HG03280 (cell line): Measurements from ENCODE around the gene TOGARAM2.

Source experiments
- ATAC-seq: cut with Tn5 transposase; IDR thresholded peaks from one replicate; pipeline ENCODE4 v1.9.1; 2021; ENCODE audit warnings: mild to moderate bottlenecking, moderate library complexity; ENCODE audit not compliant: unreplicated experiment

Gene TOGARAM2

DNA sequence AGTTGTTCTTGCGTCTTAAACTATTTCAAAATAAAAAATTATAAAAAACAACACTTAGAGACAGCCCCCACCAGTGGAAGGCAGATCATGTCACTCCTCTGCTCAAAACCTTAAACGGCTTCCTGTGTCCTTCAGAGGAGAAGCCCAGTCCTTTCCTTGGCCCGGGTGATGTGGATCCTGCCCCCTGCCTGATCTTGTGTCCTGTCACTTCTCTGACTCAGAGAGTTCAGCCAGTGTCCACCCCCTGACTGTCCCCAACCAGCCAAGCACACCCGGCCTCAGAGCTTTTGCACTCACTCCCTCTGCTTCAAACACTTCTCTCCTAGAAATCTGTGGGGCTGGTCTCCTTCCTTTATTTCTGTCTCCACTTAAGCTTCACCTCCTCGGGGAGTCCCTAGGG lies 35.4 kb downstream of the TOGARAM2 start:
- no peak for ATAC-seq

- ATAC-seq = no peak
Observed at GRCh38 chr2:29017716-29018435, 36.8 kb downstream of the TOGARAM2 start.

DNA sequence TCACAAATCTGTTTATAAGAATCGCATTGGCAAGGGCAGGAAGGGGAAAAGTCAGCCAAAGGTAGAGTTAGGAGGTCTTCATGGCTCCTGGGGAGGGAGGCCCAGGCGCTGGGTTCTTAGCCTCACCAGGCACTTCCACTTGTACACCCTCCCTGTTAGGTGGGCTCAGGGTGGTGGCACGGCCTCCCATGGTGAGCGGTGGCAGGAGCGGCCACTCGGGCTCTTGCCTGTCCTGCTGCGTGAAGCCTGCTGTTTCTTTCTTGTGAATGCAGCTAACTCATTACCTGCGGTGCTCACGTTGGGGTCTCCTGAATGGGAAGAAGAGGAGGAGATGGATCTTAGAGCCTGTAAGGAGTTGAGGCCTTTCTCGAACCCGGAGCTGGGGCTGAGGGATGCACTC lies 40.8 kb downstream of the TOGARAM2 start:
- no peak for ATAC-seq

GRCh38 chr2:29022679-29023078 lies 41.6 kb downstream of the TOGARAM2 start:
- no peak for ATAC-seq

DNA sequence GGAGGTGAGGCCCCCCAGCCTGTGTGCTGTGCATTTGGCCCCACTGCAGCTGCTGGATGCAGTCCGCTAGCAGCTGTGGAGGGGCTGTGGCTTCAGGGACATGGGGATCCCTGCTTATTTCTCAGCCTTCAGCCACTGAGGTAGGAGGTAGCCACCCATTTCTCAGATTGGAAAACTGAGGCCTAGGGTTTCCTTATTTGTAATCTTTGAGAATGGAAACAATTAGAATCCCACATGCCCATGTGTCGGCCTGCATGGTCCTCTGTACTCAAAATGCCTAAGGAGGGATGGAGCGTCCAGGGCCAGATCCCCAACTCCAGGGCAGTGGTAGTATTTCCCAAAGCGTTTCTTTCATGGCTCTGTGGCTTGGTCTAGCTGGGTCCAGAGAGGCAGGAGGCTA lies 42.1 kb downstream of the TOGARAM2 start:
- ATAC-seq = no peak

DNA sequence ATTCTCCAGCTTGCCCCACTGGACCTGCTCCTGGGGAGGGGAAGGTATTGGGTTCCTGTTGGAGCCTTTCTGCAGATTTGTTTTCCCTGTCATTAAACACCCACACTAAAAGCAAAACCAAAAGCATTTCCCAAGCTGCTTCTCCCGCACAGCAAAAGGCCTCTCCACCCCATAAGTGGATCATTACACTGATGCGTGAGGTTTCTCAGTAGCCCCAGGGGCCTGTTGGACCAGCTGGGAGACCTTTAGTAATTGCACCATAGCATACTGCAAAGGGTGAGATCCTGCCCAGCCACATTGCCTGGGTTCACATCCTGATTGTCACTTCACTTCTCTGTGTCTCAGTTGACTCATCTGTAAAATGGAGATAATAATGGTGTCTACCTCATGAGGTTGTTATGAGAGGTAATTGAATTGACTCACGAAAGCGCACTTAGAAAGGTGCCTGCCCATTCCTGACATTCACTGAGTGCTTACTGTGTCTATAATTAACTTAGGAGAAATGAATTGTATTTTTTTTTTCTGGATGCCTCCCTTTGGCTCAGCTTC lies 43.9 kb downstream of the TOGARAM2 start:
- ATAC-seq = no peak

- no peak for ATAC-seq
Observed at GRCh38 chr2:29025711-29026110, 44.6 kb downstream of the TOGARAM2 start.

DNA sequence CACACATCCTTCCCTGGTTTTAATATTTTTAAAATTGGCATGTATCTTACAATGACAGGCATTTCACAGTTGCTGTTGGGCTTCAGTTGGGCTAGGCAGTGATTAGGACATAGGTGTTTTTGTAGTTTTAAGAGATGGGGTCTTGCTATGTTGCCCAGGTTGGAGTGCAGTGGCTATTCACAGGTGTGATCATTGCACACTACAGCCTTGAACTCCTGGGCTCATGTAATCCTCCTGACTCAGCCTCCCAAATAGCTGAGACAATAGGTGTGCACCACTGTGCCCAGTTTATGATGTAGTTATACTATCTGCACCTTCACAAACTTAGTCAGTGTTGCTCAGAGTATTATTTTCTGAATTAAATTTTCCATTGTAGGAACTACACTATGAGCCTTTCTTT lies 49.9 kb downstream of the TOGARAM2 start:
- ATAC-seq = no peak

GRCh38 chr2:29032189-29032588 lies 51.1 kb downstream of the TOGARAM2 start:
- no peak for ATAC-seq

DNA sequence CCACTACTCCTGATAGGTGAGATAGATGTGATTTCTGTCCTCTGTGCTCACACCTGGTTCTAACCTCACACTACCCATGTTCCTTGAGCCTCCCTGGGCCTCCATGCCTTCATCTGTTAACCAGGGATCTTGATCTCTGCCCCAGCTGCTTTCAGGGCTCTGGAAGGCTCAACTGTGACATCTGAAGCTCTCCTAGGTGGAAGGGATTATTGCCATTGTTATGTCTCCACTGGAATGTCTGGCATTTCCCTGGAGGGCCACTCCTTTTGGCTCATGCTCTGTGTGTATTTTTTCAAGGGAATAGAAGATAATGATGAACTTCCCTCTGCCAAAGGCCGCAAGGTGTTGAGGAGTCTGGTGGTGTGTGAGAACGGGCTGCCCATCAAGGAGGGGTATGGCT lies 52.1 kb downstream of the TOGARAM2 start:
- ATAC-seq = no peak

DNA sequence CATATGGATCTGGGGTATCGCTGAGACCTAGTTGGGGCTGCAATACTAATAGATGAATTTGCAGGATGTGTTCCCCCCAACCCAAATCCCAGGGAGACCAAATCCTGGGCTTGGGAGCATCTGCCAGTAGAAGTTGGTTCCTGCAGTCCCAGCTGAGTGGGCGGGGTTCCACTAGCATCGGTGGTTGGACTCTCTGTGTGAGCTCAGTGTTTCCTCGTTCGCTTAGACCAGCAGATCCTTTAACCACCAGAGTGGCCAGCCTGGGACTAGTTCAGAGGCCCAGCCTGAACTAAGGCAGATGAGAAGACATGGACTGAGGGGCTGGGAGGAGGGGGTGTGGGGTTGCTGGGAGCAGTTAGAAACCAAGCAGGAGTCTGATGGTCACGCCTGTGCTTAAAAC lies 52.6 kb downstream of the TOGARAM2 start:
- no peak for ATAC-seq

DNA sequence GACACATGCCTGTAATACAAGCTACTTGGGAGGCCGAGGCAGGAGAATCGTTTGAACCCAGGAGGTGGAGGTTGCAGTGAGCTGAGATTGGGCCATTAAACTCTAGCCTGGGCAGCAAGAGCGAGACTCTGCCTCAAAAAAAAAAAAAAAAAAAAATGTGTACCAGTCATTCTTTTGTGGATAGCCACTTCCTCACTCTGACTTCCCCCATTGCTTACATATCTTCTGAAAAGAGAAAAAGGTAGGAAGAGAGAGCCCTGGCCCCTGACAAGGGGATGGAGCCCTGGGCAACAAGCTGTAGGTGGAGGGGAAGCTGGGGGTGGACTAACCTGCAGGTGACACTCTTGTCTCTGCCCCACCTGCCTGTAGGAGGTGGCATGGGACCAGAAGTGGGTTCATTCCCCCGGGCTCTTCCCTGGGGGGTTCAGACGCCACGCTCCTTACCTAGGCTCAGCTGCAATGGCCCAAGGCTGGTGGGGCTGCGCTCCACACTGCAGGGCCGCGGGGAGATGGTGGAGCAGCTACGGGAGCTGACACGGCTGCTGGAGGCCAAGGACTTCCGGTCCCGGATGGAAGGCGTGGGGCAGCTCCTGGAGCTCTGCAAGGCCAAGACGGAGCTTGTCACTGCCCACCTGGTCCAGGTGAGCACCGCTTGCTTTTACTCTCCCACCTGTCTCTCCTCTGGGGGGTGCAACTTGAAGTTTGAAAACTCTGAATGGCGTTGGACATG lies 54.1 kb downstream of the TOGARAM2 start:
- no peak for ATAC-seq

- ATAC-seq = peak; percentile 69
Observed at GRCh38 chr2:29039718-29040480, 58.8 kb downstream of the TOGARAM2 start.

DNA sequence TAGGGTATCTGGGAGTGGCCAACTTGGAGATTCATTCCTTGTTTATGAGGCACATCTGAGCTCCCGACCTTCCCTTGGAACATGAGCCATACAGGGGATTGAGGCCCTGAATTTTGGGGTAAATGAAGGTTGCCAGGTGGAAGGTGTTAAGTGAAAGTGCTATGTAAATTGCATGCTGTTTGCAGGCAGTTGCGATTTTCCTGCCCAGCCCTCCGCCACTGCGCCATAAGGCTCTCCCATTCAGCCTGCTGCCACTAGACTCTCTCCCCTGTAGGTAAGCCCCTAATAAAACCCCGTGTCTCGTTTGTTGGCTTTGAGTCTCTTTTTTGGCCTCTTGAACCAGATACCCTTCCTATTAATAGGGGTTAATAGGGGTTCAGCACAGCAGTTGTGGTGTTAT lies 59.5 kb downstream of the TOGARAM2 start:
- ATAC-seq = no peak

DNA sequence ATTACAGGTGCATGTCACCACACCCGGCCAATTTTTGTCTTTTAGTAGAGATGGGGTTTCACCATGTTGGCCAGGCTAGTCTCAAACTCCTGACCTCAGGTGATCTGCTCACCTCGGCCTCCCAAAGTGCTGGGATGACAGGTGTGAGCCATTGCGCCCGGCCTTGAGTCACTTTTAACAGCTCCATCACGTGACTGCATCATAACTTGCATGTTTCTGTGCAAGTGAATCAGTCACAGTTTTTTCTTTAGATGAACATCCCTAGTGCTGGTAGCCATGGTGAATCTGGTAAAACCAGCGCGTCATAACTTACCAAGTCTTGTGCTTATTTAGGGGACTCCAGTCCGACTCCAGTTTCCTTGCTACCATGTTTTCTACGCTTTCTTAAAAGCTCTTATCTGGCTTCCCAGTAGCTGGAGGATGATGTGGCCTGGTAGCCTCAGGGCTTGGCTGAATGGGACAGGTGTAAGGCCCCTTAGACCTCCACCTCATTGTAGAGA lies 60.1 kb downstream of the TOGARAM2 start:
- no peak for ATAC-seq

GRCh38 chr2:29042561-29043075 lies 61.5 kb downstream of the TOGARAM2 start:
- ATAC-seq = no peak

DNA sequence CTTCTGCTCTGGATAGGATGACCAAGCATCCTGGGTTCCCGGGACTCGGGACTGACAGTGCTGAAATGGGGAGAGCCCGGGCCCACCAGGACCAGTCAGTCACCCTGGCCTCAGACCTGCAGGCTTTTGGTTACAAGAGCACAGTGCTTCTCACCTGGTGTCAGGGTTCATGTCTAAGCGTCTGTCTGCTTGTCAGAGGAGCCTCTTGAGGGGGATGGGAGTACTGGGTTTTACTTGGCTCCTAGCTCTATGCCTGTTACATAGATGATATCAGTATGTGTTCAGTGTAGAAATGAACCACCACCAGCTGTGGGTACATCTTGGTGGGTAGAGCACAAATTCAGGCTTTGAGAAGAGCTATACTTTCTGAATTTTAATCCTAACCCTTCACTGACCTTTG lies 63.4 kb downstream of the TOGARAM2 start:
- ATAC-seq = no peak

DNA sequence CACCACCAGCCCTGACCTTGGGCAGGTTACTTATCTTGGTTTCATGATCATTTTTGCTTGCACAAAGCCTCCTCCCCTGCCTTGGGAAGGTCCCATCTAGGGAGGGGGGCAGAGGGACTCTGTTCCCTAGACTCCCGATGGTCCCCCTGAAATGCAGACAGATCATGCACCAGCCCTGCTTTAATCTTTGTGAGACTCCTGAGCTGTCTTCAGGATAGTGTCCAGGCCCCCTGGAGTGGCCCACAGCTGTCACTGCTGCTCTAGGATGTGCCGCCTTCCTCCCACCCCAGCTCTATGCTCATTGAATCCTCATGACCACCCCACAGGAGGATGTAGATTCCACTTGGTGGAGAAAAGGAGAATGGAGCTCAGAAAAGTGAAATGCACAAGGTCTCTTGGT lies 65.2 kb downstream of the TOGARAM2 start:
- no peak for ATAC-seq

GRCh38 chr2:29047083-29047845 lies 66.2 kb downstream of the TOGARAM2 start:
- ATAC-seq = no peak

DNA sequence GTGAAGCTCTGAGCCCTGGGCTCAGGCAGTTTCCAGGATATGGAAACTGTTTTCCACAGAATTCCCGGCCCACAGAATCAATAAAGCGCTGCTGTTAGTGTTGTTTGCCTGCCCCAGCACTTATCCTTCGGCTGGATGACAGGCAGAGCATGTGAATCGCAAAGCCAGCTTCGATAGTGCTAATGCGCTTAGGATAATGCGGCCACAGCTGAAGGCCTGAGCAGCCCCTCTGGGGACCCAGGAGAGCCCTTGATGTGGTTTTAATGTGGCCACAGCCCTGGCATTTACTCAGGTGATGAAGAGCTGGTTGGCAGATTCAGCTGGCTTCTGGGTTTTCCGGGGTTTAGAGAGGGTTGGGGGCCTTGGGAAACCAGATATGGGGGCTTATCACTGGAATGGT lies 69.5 kb downstream of the TOGARAM2 start:
- ATAC-seq = no peak
